Measurements from ENCODE around the gene PCSK2. TPM values are rescaled to one million over a fixed set of nuclear protein-coding genes. Genes with fewer than 3 reads are reported as not detected.

Gene PCSK2
- total RNA-seq, 2 experiments from 2014 or later: not detected

GRCh38 chr20:17513939-17514338, 287.1 kb downstream of the PCSK2 start:
- H3K79me2 ChIP-seq (ENCODE audit: insufficient read depth, low read depth, low read length): no peaks in the 10 kb centered on the region
- DNase-seq (ENCODE audit: low spot score): no peak
- H3K4me3 ChIP-seq (ENCODE audit: low read depth, low read length, poor library complexity, severe bottlenecking): no peak overlapping the region
- ChIA-PET POLR2A (no interaction called here), CTCF (ENCODE audit: unreplicated experiment) (no interaction called here)
- intact Hi-C loops (cut with micrococcal nuclease; ENCODE audit: unreplicated experiment): no loop called here
- H2AFZ ChIP-seq (ENCODE audit: low read length): no peak overlapping the region
- no peaks in the 10 kb centered on the region for H3K9me3 ChIP-seq (ENCODE audit: low read length)
- H3K27ac ChIP-seq (ENCODE audit: low read depth, low read length, poor library complexity, severe bottlenecking): no peak overlapping the region
- no TSS peak for BruUV-seq (replicated peaks)
- H4K20me1 ChIP-seq (ENCODE audit: insufficient read depth, low read length): no peaks in the 10 kb centered on the region
- no peaks in the 10 kb centered on the region for H3K4me1 ChIP-seq (ENCODE audit: insufficient read depth, low read length, poor library complexity, severe bottlenecking)
- no peaks in the 10 kb centered on the region for H3K36me3 ChIP-seq (ENCODE audit: insufficient read depth, low read length)
- no peak overlapping the region for H3K4me2 ChIP-seq (ENCODE audit: low read length)
- TF ChIP-seq EZH2phosphoT487 (IDR thresholded peaks at IDR 0.05; ENCODE audit: borderline replicate concordance, low read depth, low read length): no peak
- no peak for TF ChIP-seq CTCF (conservative IDR thresholded peaks at IDR 0.05; ENCODE audit: low read length)
- no peaks in the 10 kb centered on the region for H3K9me2 ChIP-seq (ENCODE audit: insufficient read depth, low read length)

- no peak for DNase-seq (ENCODE audit: low spot score)
- Histone ChIP-seq H3K4me2 (ENCODE audit: low read length) (no peak overlapping the region), H3K27ac (ENCODE audit: low read depth, low read length, poor library complexity, severe bottlenecking) (no peak overlapping the region), H3K36me3 (ENCODE audit: insufficient read depth, low read length) (no peaks in the 10 kb centered on the region), H3K4me3 (ENCODE audit: low read depth, low read length, poor library complexity, severe bottlenecking) (no peak overlapping the region), H3K4me1 (ENCODE audit: insufficient read depth, low read length, poor library complexity, severe bottlenecking) (no peaks in the 10 kb centered on the region), H3K9me3 (ENCODE audit: low read length) (no peaks in the 10 kb centered on the region), H3K79me2 (ENCODE audit: insufficient read depth, low read depth, low read length) (no peaks in the 10 kb centered on the region), H4K20me1 (ENCODE audit: insufficient read depth, low read length) (no peaks in the 10 kb centered on the region), H2AFZ (ENCODE audit: low read length) (no peak overlapping the region), H3K9me2 (ENCODE audit: insufficient read depth, low read length) (no peaks in the 10 kb centered on the region)
- TF ChIP-seq EZH2phosphoT487 (IDR thresholded peaks at IDR 0.05; ENCODE audit: borderline replicate concordance, low read depth, low read length) (no peak), CTCF (conservative IDR thresholded peaks at IDR 0.05; ENCODE audit: low read length) (no peak)
- POLR2A ChIA-PET: no interaction called here
- BruUV-seq (replicated peaks): no TSS peak
- CTCF ChIA-PET (ENCODE audit: unreplicated experiment): no interaction called here
- intact Hi-C loops (cut with micrococcal nuclease; ENCODE audit: unreplicated experiment): no loop called here
Observed at GRCh38 chr20:17515053-17515452, 288.2 kb downstream of the PCSK2 start.

- Histone ChIP-seq H3K4me2 (ENCODE audit: low read length) (no peak overlapping the region), H3K9me3 (ENCODE audit: low read length) (no peaks in the 10 kb centered on the region), H2AFZ (ENCODE audit: low read length) (no peak overlapping the region; the same call in 1 of the 2 replicates), H3K79me2 (ENCODE audit: insufficient read depth, low read depth, low read length) (no peaks in the 10 kb centered on the region), H3K9me2 (ENCODE audit: insufficient read depth, low read length) (no peaks in the 10 kb centered on the region), H3K27ac (ENCODE audit: low read depth, low read length, poor library complexity, severe bottlenecking) (no peak overlapping the region), H3K36me3 (ENCODE audit: insufficient read depth, low read length) (no peaks in the 10 kb centered on the region), H3K4me1 (ENCODE audit: insufficient read depth, low read length, poor library complexity, severe bottlenecking) (no peaks in the 10 kb centered on the region), H4K20me1 (ENCODE audit: insufficient read depth, low read length) (no peaks in the 10 kb centered on the region), H3K4me3 (ENCODE audit: low read depth, low read length, poor library complexity, severe bottlenecking) (no peak overlapping the region)
- TF ChIP-seq CTCF (conservative IDR thresholded peaks at IDR 0.05; ENCODE audit: low read length) (no peak), EZH2phosphoT487 (IDR thresholded peaks at IDR 0.05; ENCODE audit: borderline replicate concordance, low read depth, low read length) (no peak)
- POLR2A ChIA-PET: interaction anchor here (0.6 kb wide), 1 partner anchor 84 kb away, joined by 5 read pairs; no protein-coding TSS in a partner anchor
- DNase-seq (ENCODE audit: low spot score): peak; percentile 13
- no TSS peak for BruUV-seq (replicated peaks)
- intact Hi-C loops (cut with micrococcal nuclease; ENCODE audit: unreplicated experiment): no loop called here
- CTCF ChIA-PET (ENCODE audit: unreplicated experiment): interaction anchor here (0.6 kb wide), 1 partner anchor 475 kb away, joined by 3 read pairs; no protein-coding TSS in a partner anchor
Observed at GRCh38 chr20:17518339-17519052, 291.7 kb downstream of the PCSK2 start.
